AG20443 (cell line): ENCODE measurements around the gene ULK3.

ENCODE experiments used
- DNase-seq: peaks from one replicate; pipeline ENCODE4 v3.0.0; 2012; ENCODE audit warnings: low spot score, mixed read lengths

The ULK3 gene

GRCh38 chr15:74822233-74822632 is 20.7 kb downstream of the ULK3 start:
- DNase-seq, result no peak

GRCh38 chr15:74821790-74822158 is 21.2 kb downstream of the ULK3 start:
- no peak for DNase-seq

- DNase-seq, result no peak
Measured at GRCh38 chr15:74821091-74821789, 21.7 kb downstream of the ULK3 start.

GRCh38 chr15:74820056-74820455 is 22.9 kb downstream of the ULK3 start:
- DNase-seq, result no peak

- peak; percentile 61 for DNase-seq
Measured at GRCh38 chr15:74817370-74817737, 25.6 kb downstream of the ULK3 start.

- no peak for DNase-seq
Measured at GRCh38 chr15:74816624-74817369, 26.2 kb downstream of the ULK3 start.

GRCh38 chr15:74815961-74816360 is 27.0 kb downstream of the ULK3 start:
- DNase-seq, result no peak

- no peak for DNase-seq
Measured at GRCh38 chr15:74815121-74815934, 27.6 kb downstream of the ULK3 start.

GRCh38 chr15:74812533-74812932 is 30.4 kb downstream of the ULK3 start, which contains the start of gene LMAN1L:
Gene LMAN1L, plus strand, starts transcription at chr15:74812835. Its CDS starts 20 bp downstream, at chr15:74812855.
- DNase-seq, result no peak

GRCh38 chr15:74809956-74810355 is 33.0 kb downstream of the ULK3 start:
- DNase-seq, result no peak

- DNase-seq, result no peak
Measured at GRCh38 chr15:74809242-74809641, 33.7 kb downstream of the ULK3 start.

- DNase-seq, result no peak
Measured at GRCh38 chr15:74808840-74809229, 34.1 kb downstream of the ULK3 start.

GRCh38 chr15:74808078-74808839 is 34.7 kb downstream of the ULK3 start:
- no peak for DNase-seq

GRCh38 chr15:74807282-74807681 is 35.7 kb downstream of the ULK3 start:
- no peak for DNase-seq

- no peak for DNase-seq
Measured at GRCh38 chr15:74804935-74805334, 38.0 kb downstream of the ULK3 start.

GRCh38 chr15:74802862-74803447 is 40.0 kb downstream of the ULK3 start:
- no peak for DNase-seq

- DNase-seq, result no peak
Measured at GRCh38 chr15:74802290-74802689, 40.7 kb downstream of the ULK3 start.

- no peak for DNase-seq
Measured at GRCh38 chr15:74801311-74801997, 41.5 kb downstream of the ULK3 start.

- no peak for DNase-seq
Measured at GRCh38 chr15:74800559-74801094, 42.3 kb downstream of the ULK3 start.

GRCh38 chr15:74799856-74800558 is 42.9 kb downstream of the ULK3 start:
- peak; percentile 95 for DNase-seq
